HG02938 (cell line): ENCODE data around the gene PDIA6.

ENCODE experiments used
- ATAC-seq: cut with Tn5 transposase; IDR thresholded peaks from one replicate; pipeline ENCODE4 v1.9.1; 2021; ENCODE audit warnings: mild to moderate bottlenecking, moderate library complexity; ENCODE audit not compliant: unreplicated experiment

PDIA6 gene

DNA sequence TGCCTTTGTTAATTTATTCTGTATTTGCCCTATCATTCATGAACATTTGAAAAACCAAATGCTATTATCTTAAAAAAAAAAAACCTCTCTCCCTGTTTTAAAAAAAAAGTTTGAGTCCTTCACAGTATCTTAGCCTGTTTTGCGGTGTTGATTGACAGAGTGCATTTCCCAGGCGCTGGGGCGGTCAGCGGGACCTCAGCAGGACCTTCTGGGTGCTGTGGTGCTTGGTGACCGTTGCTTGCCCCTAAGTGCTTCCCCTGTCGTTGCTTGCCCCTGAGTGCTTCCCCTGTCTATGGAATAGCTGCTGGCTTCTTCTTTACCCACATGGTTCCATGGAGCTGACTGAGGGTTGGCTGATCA is 79.0 kb downstream of the PDIA6 start:
- no peak for ATAC-seq
